ENCODE measurements around the gene AADACL4. TPM values are rescaled to one million over a fixed set of nuclear protein-coding genes. Genes with fewer than 3 reads are reported as not detected.

Gene AADACL4
- total RNA-seq, 2 donors from 2014 or later, result not detected

DNA sequence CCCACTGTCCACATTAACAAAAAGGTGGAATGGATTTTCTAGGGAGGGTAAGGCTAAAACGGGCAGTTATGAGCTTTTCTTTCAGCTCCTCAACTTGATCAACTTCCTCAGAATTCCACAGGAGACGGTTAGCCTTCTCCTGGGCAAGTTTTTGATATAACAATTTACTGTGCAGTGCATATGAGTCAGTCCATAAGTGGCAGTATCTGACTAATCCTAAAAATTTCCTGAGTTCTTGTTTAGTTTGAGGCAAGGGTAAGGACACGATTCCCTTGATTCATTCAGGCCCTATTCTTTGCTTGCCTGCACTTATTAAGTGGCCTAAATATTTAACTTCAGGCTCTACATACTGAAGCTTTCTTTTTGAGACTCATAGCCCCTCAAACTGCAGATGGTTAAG, 65.8 kb downstream of the AADACL4 start:
- Histone ChIP-seq H3K36me3 (ENCODE audit: control insufficient read depth, insufficient read depth, low read length) (no peaks in the 10 kb centered on the region), H3K4me1 (ENCODE audit: control insufficient read depth, insufficient read depth, low read length) (no peaks in the 10 kb centered on the region), H3K9me3 (ENCODE audit: control insufficient read depth, low read length) (no peaks in the 10 kb centered on the region), H3K4me3 (ENCODE audit: low read length) (no peak overlapping the region), H3K27ac (ENCODE audit: low read depth, low read length) (no peak overlapping the region), H3K27me3 (ENCODE audit: control insufficient read depth, insufficient read depth, low read length, poor library complexity, severe bottlenecking) (no peaks in the 10 kb centered on the region), H3K9ac (ENCODE audit: extremely low read depth, low read length, poor library complexity, severe bottlenecking) (no peak overlapping the region)
- WGBS, 2 experiments (ENCODE audit: insufficient coverage in 1 of 2, insufficient read length in 1 of 2), result 89 to 100% methylated on average over 1 to 3 of the region's 3 CpGs
- Mint-ChIP-seq H3K27me3 (ENCODE audit: insufficient read depth) (no peaks in the 10 kb centered on the region), H3K9me3 (peaks cover 6% of the 10 kb centered on the region), H3K36me3 (ENCODE audit: low read depth) (no peaks in the 10 kb centered on the region), H3K4me1 (peaks cover 16% of the 10 kb centered on the region), H3K4me3 (no peak overlapping the region), H3K27ac (no peak overlapping the region)
- no peak for DNase-seq
- TF ChIP-seq, protein P1, sequence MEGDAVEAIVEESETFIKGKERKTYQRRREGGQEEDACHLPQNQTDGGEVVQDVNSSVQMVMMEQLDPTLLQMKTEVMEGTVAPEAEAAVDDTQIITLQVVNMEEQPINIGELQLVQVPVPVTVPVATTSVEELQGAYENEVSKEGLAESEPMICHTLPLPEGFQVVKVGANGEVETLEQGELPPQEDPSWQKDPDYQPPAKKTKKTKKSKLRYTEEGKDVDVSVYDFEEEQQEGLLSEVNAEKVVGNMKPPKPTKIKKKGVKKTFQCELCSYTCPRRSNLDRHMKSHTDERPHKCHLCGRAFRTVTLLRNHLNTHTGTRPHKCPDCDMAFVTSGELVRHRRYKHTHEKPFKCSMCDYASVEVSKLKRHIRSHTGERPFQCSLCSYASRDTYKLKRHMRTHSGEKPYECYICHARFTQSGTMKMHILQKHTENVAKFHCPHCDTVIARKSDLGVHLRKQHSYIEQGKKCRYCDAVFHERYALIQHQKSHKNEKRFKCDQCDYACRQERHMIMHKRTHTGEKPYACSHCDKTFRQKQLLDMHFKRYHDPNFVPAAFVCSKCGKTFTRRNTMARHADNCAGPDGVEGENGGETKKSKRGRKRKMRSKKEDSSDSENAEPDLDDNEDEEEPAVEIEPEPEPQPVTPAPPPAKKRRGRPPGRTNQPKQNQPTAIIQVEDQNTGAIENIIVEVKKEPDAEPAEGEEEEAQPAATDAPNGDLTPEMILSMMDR (conservative IDR thresholded peaks at IDR 0.05), result no peak

GRCh38 chr1:12711536-12711935, 67.7 kb downstream of the AADACL4 start:
- Histone ChIP-seq H3K27me3 (ENCODE audit: control insufficient read depth, insufficient read depth, low read length, poor library complexity, severe bottlenecking) (no peaks in the 10 kb centered on the region), H3K9ac (ENCODE audit: extremely low read depth, low read length, poor library complexity, severe bottlenecking) (no peak overlapping the region), H3K9me3 (ENCODE audit: control insufficient read depth, low read length) (no peaks in the 10 kb centered on the region), H3K4me1 (ENCODE audit: control insufficient read depth, insufficient read depth, low read length) (no peaks in the 10 kb centered on the region), H3K27ac (ENCODE audit: low read depth, low read length) (no peak overlapping the region), H3K4me3 (ENCODE audit: low read length) (no peak overlapping the region), H3K36me3 (ENCODE audit: control insufficient read depth, insufficient read depth, low read length) (no peaks in the 10 kb centered on the region)
- H3K27me3 Mint-ChIP-seq (ENCODE audit: insufficient read depth), result no peaks in the 10 kb centered on the region
- no peaks in the 10 kb centered on the region for H3K36me3 Mint-ChIP-seq (ENCODE audit: low read depth)
- H3K27ac Mint-ChIP-seq, result no peak overlapping the region
- H3K9me3 Mint-ChIP-seq, result no peaks in the 10 kb centered on the region
- H3K4me3 Mint-ChIP-seq, result no peak overlapping the region
- WGBS, 2 experiments (ENCODE audit: insufficient coverage in 1 of 2, insufficient read length in 1 of 2), result 65 to 91% methylated on average over 2 to 3 of the region's 3 CpGs
- peak; percentile 46 for DNase-seq
- TF ChIP-seq, protein P1 (conservative IDR thresholded peaks at IDR 0.05), result no peak
- H3K4me1 Mint-ChIP-seq, result peaks cover 22% of the 10 kb centered on the region

- Histone ChIP-seq H3K27ac (ENCODE audit: low read depth, low read length) (no peak overlapping the region), H3K27me3 (ENCODE audit: control insufficient read depth, insufficient read depth, low read length, poor library complexity, severe bottlenecking) (no peaks in the 10 kb centered on the region), H3K9ac (ENCODE audit: extremely low read depth, low read length, poor library complexity, severe bottlenecking) (no peak overlapping the region), H3K9me3 (ENCODE audit: control insufficient read depth, low read length) (no peaks in the 10 kb centered on the region), H3K4me3 (ENCODE audit: low read length) (no peak overlapping the region), H3K4me1 (ENCODE audit: control insufficient read depth, insufficient read depth, low read length) (no peaks in the 10 kb centered on the region), H3K36me3 (ENCODE audit: control insufficient read depth, insufficient read depth, low read length) (no peaks in the 10 kb centered on the region)
- H3K9me3 Mint-ChIP-seq, result no peaks in the 10 kb centered on the region
- H3K4me1 Mint-ChIP-seq, result peaks cover 23% of the 10 kb centered on the region
- H3K36me3 Mint-ChIP-seq (ENCODE audit: low read depth), result no peaks in the 10 kb centered on the region
- peak; percentile 39 for DNase-seq
- H3K27ac Mint-ChIP-seq, result peak overlapping the region; percentile 16
- H3K27me3 Mint-ChIP-seq (ENCODE audit: insufficient read depth), result no peaks in the 10 kb centered on the region
- 79 to 83% methylated on average over 1 of the region's 1 CpG for WGBS, 2 experiments (ENCODE audit: insufficient coverage in 1 of 2, insufficient read length in 1 of 2)
- TF ChIP-seq, protein P1 (conservative IDR thresholded peaks at IDR 0.05), result no peak
- H3K4me3 Mint-ChIP-seq, result no peak overlapping the region
Observed at GRCh38 chr1:12712076-12712475, 68.2 kb downstream of the AADACL4 start.
